Head of caudate nucleus (tissue), 42 donors: Measurements from ENCODE around the gene ASTN2.

Experiments
- DNase-seq, 42 donors: peaks; one replicate each; pipeline versions ENCODE4 v3.0.0 to v3.0.0-alpha.2; 2020 to 2021; ENCODE audit warnings: mixed read lengths in 7 of 42
- intact Hi-C: fragments of 100-400 bp; cut with DNase I; formaldehyde crosslinking; loops from one replicate; pipeline ENCODE4 v1.15.0; 2022

The ASTN2 gene

GRCh38 chr9:117317192-117317591 lies 97.7 kb downstream of the ASTN2 start:
- intact Hi-C loops: no loop called here
- DNase-seq: no peak

GRCh38 chr9:117315236-117315635 lies 99.6 kb downstream of the ASTN2 start:
- intact Hi-C loops: no loop called here
- DNase-seq: peak; percentile 11 to 87 (median 60)

GRCh38 chr9:117313989-117314388 lies 100.9 kb downstream of the ASTN2 start:
- intact Hi-C loops: no loop called here

GRCh38 chr9:117307701-117308100 lies 107.2 kb downstream of the ASTN2 start:
- DNase-seq: no peak
- intact Hi-C loops: no loop called here

More at GRCh38 chr9:117313989-117314388, 100.9 kb downstream of the ASTN2 start:
- DNase-seq: no peak

- intact Hi-C loops: no loop called here
- no peak for DNase-seq
These were observed 108.8 kb downstream of the ASTN2 start for GRCh38 chr9:117306032-117306431.

GRCh38 chr9:117305454-117305853 lies 109.4 kb downstream of the ASTN2 start:
- no peak for DNase-seq
- intact Hi-C loops: no loop called here

GRCh38 chr9:117304549-117304948 lies 110.3 kb downstream of the ASTN2 start:
- DNase-seq: no peak
- intact Hi-C loops: no loop called here

GRCh38 chr9:117303643-117304230 lies 111.1 kb downstream of the ASTN2 start:
- no peak for DNase-seq
- intact Hi-C loops: no loop called here

- no peak for DNase-seq
- intact Hi-C loops: no loop called here
These were observed 112.4 kb downstream of the ASTN2 start for GRCh38 chr9:117302487-117302886.

- no peak for DNase-seq
- intact Hi-C loops: no loop called here
These were observed 114.3 kb downstream of the ASTN2 start for GRCh38 chr9:117300371-117301110.

- intact Hi-C loops: no loop called here
These were observed 118.4 kb downstream of the ASTN2 start for GRCh38 chr9:117296453-117296852.

GRCh38 chr9:117293206-117294114 lies 121.4 kb downstream of the ASTN2 start:
- intact Hi-C loops: no loop called here
- no peak for DNase-seq

More at GRCh38 chr9:117296453-117296852, 118.4 kb downstream of the ASTN2 start:
- no peak for DNase-seq

GRCh38 chr9:117290856-117291622 lies 123.8 kb downstream of the ASTN2 start:
- DNase-seq: no peak
- intact Hi-C loops: no loop called here

- intact Hi-C loops: no loop called here
- DNase-seq: no peak
These were observed 124.5 kb downstream of the ASTN2 start for GRCh38 chr9:117290306-117290840.

GRCh38 chr9:117286245-117286644 lies 128.6 kb downstream of the ASTN2 start:
- DNase-seq: peak in 12 of 42 donors; percentile 8 to 58 (median 26)
- intact Hi-C loops: no loop called here

- intact Hi-C loops: no loop called here
These were observed 130.4 kb downstream of the ASTN2 start for GRCh38 chr9:117284414-117284813.

GRCh38 chr9:117282541-117282940 lies 132.3 kb downstream of the ASTN2 start:
- intact Hi-C loops: no loop called here

More at GRCh38 chr9:117284414-117284813, 130.4 kb downstream of the ASTN2 start:
- no peak for DNase-seq

GRCh38 chr9:117278471-117279035 lies 136.3 kb downstream of the ASTN2 start:
- intact Hi-C loops: no loop called here
- DNase-seq: peak in 1 of 42 donors; percentile 49

More at GRCh38 chr9:117282541-117282940, 132.3 kb downstream of the ASTN2 start:
- no peak for DNase-seq
